ENCODE data around the gene RASA1. TPM values are rescaled to one million over a fixed set of nuclear protein-coding genes. Genes with fewer than 3 reads are reported as not detected.
"Not testable (repeated sequence)": the region's sequence is repeated elsewhere in the genome, so short reads cannot be mapped to it uniquely, and the experiment has no call there.

The RASA1 gene
- total RNA-seq, 3 donors from 2014 or later: 31.8 to 54.2 (median 41.1) TPM

- DNase-seq (ENCODE audit: low spot score in 2 of 2): peak; percentile 32 to 61
These were observed 665 bp downstream of the RASA1 start for GRCh38 chr5:87268126-87268969.

GRCh38 chr5:87268970-87269377 is 1.3 kb downstream of the RASA1 start:
- no peak for DNase-seq (ENCODE audit: low spot score in 2 of 2)
- Histone ChIP-seq H3K27ac (peak overlapping the region; percentile 92 to 93), H3K4me1 (peaks cover 0 to 3% of the 10 kb centered on the region in 2 donors), H3K27me3 (no peaks in the 10 kb centered on the region), H3K4me3 (peak overlapping the region; percentile 86 to 96 (median 94)), H3K9me3 (no peaks in the 10 kb centered on the region), H3K36me3 (no peaks in the 10 kb centered on the region)
- no peak for TF ChIP-seq CTCF (IDR thresholded peaks at IDR 0.05)
- no peak for TF ChIP-seq POLR2A (IDR thresholded peaks at IDR 0.05)
- TF ChIP-seq POLR2AphosphoS5 (IDR thresholded peaks at IDR 0.05): no peak
- intact Hi-C loops (cut with DNase I; ENCODE audit: low total_unique reads): no loop called here

More at GRCh38 chr5:87268126-87268969, 665 bp downstream of the RASA1 start:
- Histone ChIP-seq H3K36me3 (no peaks in the 10 kb centered on the region), H3K27me3 (no peaks in the 10 kb centered on the region), H3K9me3 (no peaks in the 10 kb centered on the region), H3K4me1 (peaks cover 0 to 3% of the 10 kb centered on the region in 2 donors), H3K4me3 (peak overlapping the region; percentile 86 to 96 (median 94)), H3K27ac (peak overlapping the region; percentile 92 to 93)
- intact Hi-C loops (cut with DNase I; ENCODE audit: low total_unique reads): no loop called here
- TF ChIP-seq CTCF (IDR thresholded peaks at IDR 0.05) (no peak), POLR2AphosphoS5 (IDR thresholded peaks at IDR 0.05) (no peak), POLR2A (IDR thresholded peaks at IDR 0.05) (no peak)

- H3K27me3 ChIP-seq; intact Hi-C loops (cut with DNase I; ENCODE audit: low total_unique reads); DNase-seq (ENCODE audit: low spot score in 2 of 2); H3K4me3 ChIP-seq; H3K9me3 ChIP-seq; H3K4me1 ChIP-seq; H3K27ac ChIP-seq; H3K36me3 ChIP-seq: not testable (repeated sequence)
These were observed 3.2 kb downstream of the RASA1 start for GRCh38 chr5:87270888-87271287.

GRCh38 chr5:87276655-87277054 is 9.0 kb downstream of the RASA1 start:
- Histone ChIP-seq H3K27ac (no peak overlapping the region), H3K36me3 (no peaks in the 10 kb centered on the region), H3K9me3 (no peaks in the 10 kb centered on the region), H3K27me3 (no peaks in the 10 kb centered on the region), H3K4me3 (no peak overlapping the region), H3K4me1 (no peaks in the 10 kb centered on the region)
- intact Hi-C loops (cut with DNase I; ENCODE audit: low total_unique reads): no loop called here
- no peak for DNase-seq (ENCODE audit: low spot score in 2 of 2)
- TF ChIP-seq POLR2AphosphoS5 (IDR thresholded peaks at IDR 0.05) (no peak), POLR2A (IDR thresholded peaks at IDR 0.05) (no peak), CTCF (IDR thresholded peaks at IDR 0.05) (no peak)

- intact Hi-C loops (cut with DNase I; ENCODE audit: low total_unique reads): no loop called here
- DNase-seq (ENCODE audit: low spot score in 2 of 2): no peak
- no peak overlapping the region for H3K27ac ChIP-seq
- H3K9me3 ChIP-seq: no peaks in the 10 kb centered on the region
- no peaks in the 10 kb centered on the region for H3K4me1 ChIP-seq
- H3K4me3 ChIP-seq: no peak overlapping the region
- H3K36me3 ChIP-seq: no peaks in the 10 kb centered on the region
- TF ChIP-seq POLR2AphosphoS5 (IDR thresholded peaks at IDR 0.05) (no peak), CTCF (IDR thresholded peaks at IDR 0.05) (no peak), POLR2A (IDR thresholded peaks at IDR 0.05) (no peak)
- H3K27me3 ChIP-seq: no peaks in the 10 kb centered on the region
These were observed 9.7 kb downstream of the RASA1 start for GRCh38 chr5:87277279-87277835.
